HepG2 (cell line): ENCODE data around the gene CCDC183. TPM values are rescaled to one million over a fixed set of nuclear protein-coding genes. Genes with fewer than 3 reads are reported as not detected.
A peak's percentile ranks its signal among the peaks of the same experiment; 100 is the strongest.

Experiments used
- ATAC-seq: fragments of 200-7000 bp; cut with Tn5 transposase; 3 replicates; pipeline ENCODE4 v1.9.1; 2020; ENCODE audit warnings: mild to moderate bottlenecking, moderate library complexity
- BruUV-seq: library from RNA; stranded (reverse); fragments of 400-500 nt; replicated peaks from 2 replicates; lab custom pipeline; 2021; lab: Mats Ljungman, UMichigan
- CTCF ChIA-PET: fragments of 300-600 bp; formaldehyde crosslinking; extraction: SDS; loops from one replicate; lab custom pipeline; 2021; ENCODE audit warnings: low total read pairs, inconsistent platforms, low intra/inter-chr PET ratio; lab: Yijun Ruan, JAX
- POLR2A ChIA-PET: fragments of 350-600 bp; sonication (Branson Sonifier 250); formaldehyde crosslinking; loops from one replicate; lab custom pipeline; 2020; ENCODE audit warnings: antibody characterized with exemption, inconsistent platforms; lab: Yijun Ruan, JAX
- DNase-seq: peaks from one replicate; pipeline ENCODE4 v3.0.0-alpha.2; 2015; ENCODE audit warnings: low spot score
- FAIRE-seq: peaks from 3 replicates; lab custom pipeline; 2011; peaks lifted over from hg19 to GRCh38; lab: Jason Lieb, UNC
- H2AFZ ChIP-seq: one replicate; pipeline ENCODE4 v1.6.1; 2011; ENCODE audit warnings: low read length, inconsistent platforms
- H3K27ac ChIP-seq: fragments of 300-600 bp; 3 replicates; pipeline ENCODE4 v1.8.0; 2011; ENCODE audit warnings: mixed run types, mild to moderate bottlenecking, mixed read lengths, low read length, inconsistent platforms; ENCODE audit not compliant: insufficient read depth; ENCODE audit errors: extremely low read length
- H3K27me3 ChIP-seq, 2 experiments: fragments of 200-600 bp in 1 of 2; 2 replicates in 1 of 2; 3 replicates in 1 of 2; pipeline versions ENCODE4 v1.6.0 to v1.8.0; 2011; ENCODE audit warnings: low read length in 2 of 2, mild to moderate bottlenecking in 2 of 2, moderate library complexity in 2 of 2, inconsistent platforms in 1 of 2; ENCODE audit not compliant: insufficient read depth in 2 of 2, control insufficient read depth in 1 of 2
- H3K36me3 ChIP-seq, 2 experiments: fragments of 200-600 bp in 1 of 2; replicated peaks in 1 of 2; 2 replicates in 1 of 2; 3 replicates in 1 of 2; pipeline versions ENCODE4 v1.5.1 to v1.8.0; 2011; ENCODE audit warnings: low read length in 2 of 2, inconsistent platforms in 1 of 2; ENCODE audit not compliant: insufficient read depth in 2 of 2, control insufficient read depth in 1 of 2
- H3K4me1 ChIP-seq: 2 replicates; pipeline ENCODE4 v1.5.1; 2012; ENCODE audit warnings: low read length, inconsistent platforms; ENCODE audit not compliant: insufficient read depth
- H3K4me2 ChIP-seq: 2 replicates; pipeline ENCODE4 v1.6.0; 2011; ENCODE audit warnings: low read depth, low read length, inconsistent platforms
- H3K4me3 ChIP-seq, 3 experiments: fragments of 200-600 bp in 1 of 3; sonication (generic), shearing (Covaris generic) in 1 of 3; replicated peaks in 1 of 3; 2 replicates each; pipeline ENCODE4 v1.5.1; 2011 to 2016; ENCODE audit warnings: low read length in 3 of 3, inconsistent platforms in 2 of 3, low read depth in 2 of 3, mild to moderate bottlenecking in 2 of 3, control low read depth in 1 of 3, mixed read lengths in 1 of 3; ENCODE audit not compliant: insufficient read depth in 1 of 3
- H3K79me2 ChIP-seq: one replicate; pipeline ENCODE4 v1.6.1; 2011; ENCODE audit warnings: low read length, inconsistent platforms; ENCODE audit not compliant: insufficient read depth
- H3K9ac ChIP-seq: 2 replicates; pipeline ENCODE4 v1.6.0; 2011; ENCODE audit warnings: mild to moderate bottlenecking, low read depth, low read length, inconsistent platforms; ENCODE audit not compliant: insufficient read depth
- H3K9me3 ChIP-seq: 2 replicates; pipeline ENCODE4 v1.5.1; 2012; ENCODE audit warnings: mild to moderate bottlenecking, low read length
- H4K20me1 ChIP-seq: 2 replicates; pipeline ENCODE4 v1.6.0; 2011; ENCODE audit warnings: inconsistent platforms, mild to moderate bottlenecking, low read length, moderate library complexity; ENCODE audit not compliant: insufficient read depth
- AGO2 ChIP-seq: fragments of 200-400 bp; formaldehyde crosslinking; optimal IDR thresholded peaks from 2 replicates; pipeline ENCODE3; 2017; ENCODE audit warnings: mild to moderate bottlenecking, low read depth, low read length, moderate library complexity
- ATAD3A ChIP-seq: sonication (generic); formaldehyde crosslinking; IDR thresholded peaks from 2 replicates; pipeline ENCODE4 v1.4.0; 2020; ENCODE audit warnings: missing genetic modification reagents
- NCOR1 ChIP-seq: fragments of 200-600 bp; sonication (generic); IDR thresholded peaks from 2 replicates; pipeline ENCODE4 v1.7.0; 2017; ENCODE audit warnings: antibody characterized with exemption, low read length, borderline replicate concordance
- NFATC3 ChIP-seq: sonication (generic); formaldehyde crosslinking; IDR thresholded peaks from 2 replicates; pipeline ENCODE4 v1.5.1; 2020; ENCODE audit warnings: mild to moderate bottlenecking, missing genetic modification reagents
- POLR2AphosphoS5 ChIP-seq: IDR thresholded peaks from 2 replicates; pipeline ENCODE4 v1.6.1; 2012; ENCODE audit warnings: low read depth, low read length
- POLR2G ChIP-seq: fragments of 200-400 bp; formaldehyde crosslinking; IDR thresholded peaks from 2 replicates; pipeline ENCODE4 v1.6.1; 2018; ENCODE audit warnings: mild to moderate bottlenecking, low read depth, low read length, moderate library complexity
- RBFOX2 ChIP-seq: fragments of 200-400 bp; formaldehyde crosslinking; IDR thresholded peaks from 2 replicates; pipeline ENCODE4 v1.6.1; 2017; ENCODE audit warnings: low read depth, mild to moderate bottlenecking, low read length
- RBM22 ChIP-seq: fragments of 200-400 bp; formaldehyde crosslinking; optimal IDR thresholded peaks from 2 replicates; pipeline ENCODE3; 2017; ENCODE audit warnings: mild to moderate bottlenecking, low read length, moderate library complexity
- RFX1 ChIP-seq: fragments of 450-650 bp; IDR thresholded peaks from 2 replicates; pipeline ENCODE4 v1.6.1; 2017
- ZNF530 ChIP-seq: sonication (generic); formaldehyde crosslinking; IDR thresholded peaks from 2 replicates; pipeline ENCODE4 v1.5.0; 2020; ENCODE audit warnings: low read depth, mild to moderate bottlenecking, missing genetic modification reagents
- ZNF703 ChIP-seq: sonication (generic); formaldehyde crosslinking; IDR thresholded peaks from 2 replicates; pipeline ENCODE4 v1.5.1; 2020; ENCODE audit warnings: missing genetic modification reagents, mild to moderate bottlenecking, moderate library complexity, borderline replicate concordance
- WGBS: methylation state at CpG from one replicate; pipeline ENCODE4 v1.1.6; 2017; ENCODE audit warnings: low lambda C conversion rate; 5-methylcytosine and 5-hydroxymethylcytosine counted together
- in situ Hi-C: cut with HindIII; loops from 2 replicates; pipeline ENCODE4 v1.10.0; 2017; ENCODE audit warnings: low pct_unique_long_range_greater_than_20kb; ENCODE audit not compliant: extremely low pct_ligation_motif_present
- intact Hi-C: fragments of 100-400 bp; cut with micrococcal nuclease; formaldehyde crosslinking; loops from one replicate; pipeline ENCODE4 v1.10.0; 2022; ENCODE audit not compliant: unreplicated experiment
- polyA plus RNA-seq, 8 experiments: library from polyadenylated mRNA; depleted of rRNA in 3 of 8; stranded (reverse) in 7 of 8; unstranded in 1 of 8; fragments of >200 nt; fragmentation: Illumina TruSeq in 4 of 8; extraction: Trizol in 4 of 8; gene quantifications; 2 replicates each; pipeline versions ENCODE4 v1.2.1 to v1.2.3, GENCODE V29; 2011 to 2016; ENCODE audit warnings: low read depth in 4 of 8, missing spikeins in 1 of 8, mixed read lengths in 1 of 8; ENCODE audit not compliant: insufficient read depth in 1 of 8
- total RNA-seq, 5 experiments: library from RNA; depleted of rRNA; stranded (reverse); fragments of >200 nt; fragmentation: Illumina TruSeq; extraction: Trizol; gene quantifications; 2 replicates each; pipeline ENCODE4 v1.2.3, GENCODE V29; 2016; ENCODE audit warnings: low read depth in 1 of 5
- TF ChIP-seq, protein P1 (sequence below): sonication (generic); formaldehyde crosslinking; IDR thresholded peaks from 2 replicates; pipeline ENCODE4 v1.9.0; 2022; ENCODE audit warnings: low read depth, missing genetic modification reagents
- TF ChIP-seq, protein P2 (sequence below): sonication (generic); formaldehyde crosslinking; IDR thresholded peaks from 2 replicates; pipeline ENCODE4 v1.8.1; 2022; ENCODE audit warnings: low read depth, mild to moderate bottlenecking, missing genetic modification reagents

The CCDC183 gene
- total and polyA plus RNA-seq, 2 of the 13 experiments (the other 11 are each of a cell fraction or from before 2014, with no cell fraction given), result 5.0 to 66.4 TPM

DNA sequence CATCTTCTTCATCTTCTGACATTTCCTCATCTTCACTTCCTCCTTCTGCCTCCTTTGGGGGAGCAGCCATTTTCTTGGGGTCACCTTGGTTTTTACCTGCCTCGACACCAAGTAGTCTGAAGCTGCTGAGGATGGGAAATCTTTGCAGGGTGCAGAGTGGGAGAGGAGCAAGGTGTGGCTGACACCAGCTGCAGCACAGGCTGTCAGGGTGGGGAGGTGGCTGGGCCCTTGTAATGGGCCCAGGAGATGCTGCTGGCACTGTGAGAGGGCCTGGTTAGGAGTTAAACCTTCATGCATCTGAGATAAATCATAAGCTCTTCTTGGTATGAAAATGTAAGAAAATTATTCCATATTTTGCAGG is 19.3 kb downstream of the CCDC183 start:
- TF ChIP-seq POLR2AphosphoS5 (0 out of 2 replicates have a peak, but pooled peaks have one; percentile 23), NCOR1 (no peak), NFATC3 (no peak), ZNF530 (CRISPR knock-in tag) (no peak), POLR2G (peak; percentile 9; the same call in 1 of the 2 replicates), RBM22 (peak; percentile 68)
- TF ChIP-seq, all 625 proteins: peak for 3
- no peaks in the 10 kb centered on the region for H3K9me3 ChIP-seq
- intact Hi-C loops (no loop called here), in situ Hi-C loops (no loop called here)
- peak; percentile 26; the same call in 1 of the 3 replicates for ATAC-seq
- BruUV-seq, result no TSS peak
- no peak for DNase-seq
- H4K20me1 ChIP-seq, result no peaks in the 10 kb centered on the region; the same call in 1 of the 2 replicates
- ChIA-PET CTCF (no interaction called here), POLR2A (interaction anchor here (1.0 kb wide), 1 partner anchor 15 kb away, joined by 4 read pairs; no protein-coding TSS in a partner anchor)
- H2AFZ ChIP-seq, result no peak overlapping the region
- peaks cover 35% of the 10 kb centered on the region for H3K4me1 ChIP-seq
- no peak overlapping the region for H3K9ac ChIP-seq
- H3K4me3 ChIP-seq, result no peak overlapping the region
- no peak for FAIRE-seq
- no peak overlapping the region for H3K27ac ChIP-seq
- WGBS, result 43% methylated on average over 1 of the region's 1 CpG
- peaks cover 46% of the 10 kb centered on the region for H3K79me2 ChIP-seq
- peaks cover 2 to 28% of the 10 kb centered on the region in 2 experiments; a peak in 4 of 5 replicates for H3K36me3 ChIP-seq
- no peak overlapping the region for H3K4me2 ChIP-seq
- no peaks in the 10 kb centered on the region for H3K27me3 ChIP-seq

DNA sequence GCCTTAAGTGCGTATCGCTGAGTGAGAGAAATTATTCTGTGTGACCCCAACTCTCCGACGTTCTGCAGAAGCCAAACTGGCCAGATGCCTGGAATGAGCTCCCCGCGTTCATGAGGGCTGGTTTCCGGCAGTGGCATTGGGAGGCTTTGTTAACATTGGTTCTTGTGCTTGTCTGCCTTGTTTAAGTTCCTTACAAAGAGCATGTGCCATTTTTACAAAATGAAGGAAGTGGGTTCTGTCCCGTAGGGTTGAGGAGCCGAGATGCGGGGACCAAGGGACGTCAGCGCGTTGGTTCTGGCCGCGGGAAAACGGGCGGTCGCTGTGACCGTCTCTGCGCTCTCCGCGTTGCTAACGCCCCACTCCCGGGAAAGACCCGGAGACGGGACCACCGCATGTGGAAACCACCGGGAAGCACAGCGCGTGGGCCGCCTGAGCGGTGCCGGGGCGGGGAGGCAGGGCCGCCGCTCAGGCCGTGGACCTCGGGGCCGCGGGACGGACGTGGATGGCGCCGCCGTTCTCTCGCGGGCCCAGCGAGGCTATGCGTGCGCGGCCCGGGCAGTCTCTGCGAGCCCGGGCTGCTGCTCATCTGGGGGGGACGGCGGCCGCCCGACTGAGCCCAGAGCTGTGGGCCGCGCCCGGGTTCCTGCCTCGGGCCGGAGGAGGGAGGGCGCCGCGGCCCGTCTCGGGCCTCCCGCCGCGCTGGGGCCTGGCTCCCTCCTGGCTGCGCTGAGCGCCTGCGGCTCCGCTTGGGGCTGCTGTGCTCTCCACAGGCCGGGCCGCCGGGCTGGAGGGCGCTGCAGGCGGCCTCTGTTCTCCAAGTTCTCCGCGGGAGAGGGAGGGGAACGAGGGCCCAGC is 25.1 kb downstream of the CCDC183 start:
- Histone ChIP-seq H2AFZ (no peak overlapping the region), H4K20me1 (no peaks in the 10 kb centered on the region), H3K9ac (no peak overlapping the region), H3K79me2 (peaks cover 17% of the 10 kb centered on the region), H3K4me1 (peaks cover 14% of the 10 kb centered on the region), H3K36me3 (peaks cover 20 to 38% of the 10 kb centered on the region in 2 experiments; a peak in 4 of 5 replicates), H3K27me3 (no peaks in the 10 kb centered on the region), H3K4me3 (no peak overlapping the region), H3K4me2 (no peak overlapping the region), H3K9me3 (no peaks in the 10 kb centered on the region), H3K27ac (no peak overlapping the region)
- TF ChIP-seq, protein P1, sequence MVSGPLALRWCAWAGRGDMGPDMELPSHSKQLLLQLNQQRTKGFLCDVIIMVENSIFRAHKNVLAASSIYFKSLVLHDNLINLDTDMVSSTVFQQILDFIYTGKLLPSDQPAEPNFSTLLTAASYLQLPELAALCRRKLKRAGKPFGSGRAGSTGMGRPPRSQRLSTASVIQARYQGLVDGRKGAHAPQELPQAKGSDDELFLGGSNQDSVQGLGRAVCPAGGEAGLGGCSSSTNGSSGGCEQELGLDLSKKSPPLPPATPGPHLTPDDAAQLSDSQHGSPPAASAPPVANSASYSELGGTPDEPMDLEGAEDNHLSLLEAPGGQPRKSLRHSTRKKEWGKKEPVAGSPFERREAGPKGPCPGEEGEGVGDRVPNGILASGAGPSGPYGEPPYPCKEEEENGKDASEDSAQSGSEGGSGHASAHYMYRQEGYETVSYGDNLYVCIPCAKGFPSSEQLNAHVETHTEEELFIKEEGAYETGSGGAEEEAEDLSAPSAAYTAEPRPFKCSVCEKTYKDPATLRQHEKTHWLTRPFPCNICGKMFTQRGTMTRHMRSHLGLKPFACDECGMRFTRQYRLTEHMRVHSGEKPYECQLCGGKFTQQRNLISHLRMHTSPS (CRISPR knock-in tag), result no peak
- TF ChIP-seq RFX1, result no peak
- TF ChIP-seq, protein P2, sequence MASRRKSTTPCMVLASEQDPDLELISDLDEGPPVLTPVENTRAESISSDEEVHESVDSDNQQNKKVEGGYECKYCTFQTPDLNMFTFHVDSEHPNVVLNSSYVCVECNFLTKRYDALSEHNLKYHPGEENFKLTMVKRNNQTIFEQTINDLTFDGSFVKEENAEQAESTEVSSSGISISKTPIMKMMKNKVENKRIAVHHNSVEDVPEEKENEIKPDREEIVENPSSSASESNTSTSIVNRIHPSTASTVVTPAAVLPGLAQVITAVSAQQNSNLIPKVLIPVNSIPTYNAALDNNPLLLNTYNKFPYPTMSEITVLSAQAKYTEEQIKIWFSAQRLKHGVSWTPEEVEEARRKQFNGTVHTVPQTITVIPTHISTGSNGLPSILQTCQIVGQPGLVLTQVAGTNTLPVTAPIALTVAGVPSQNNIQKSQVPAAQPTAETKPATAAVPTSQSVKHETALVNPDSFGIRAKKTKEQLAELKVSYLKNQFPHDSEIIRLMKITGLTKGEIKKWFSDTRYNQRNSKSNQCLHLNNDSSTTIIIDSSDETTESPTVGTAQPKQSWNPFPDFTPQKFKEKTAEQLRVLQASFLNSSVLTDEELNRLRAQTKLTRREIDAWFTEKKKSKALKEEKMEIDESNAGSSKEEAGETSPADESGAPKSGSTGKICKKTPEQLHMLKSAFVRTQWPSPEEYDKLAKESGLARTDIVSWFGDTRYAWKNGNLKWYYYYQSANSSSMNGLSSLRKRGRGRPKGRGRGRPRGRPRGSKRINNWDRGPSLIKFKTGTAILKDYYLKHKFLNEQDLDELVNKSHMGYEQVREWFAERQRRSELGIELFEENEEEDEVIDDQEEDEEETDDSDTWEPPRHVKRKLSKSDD, result 0 out of 2 replicates have a peak, but pooled peaks have one; percentile 27
- 0 out of 2 replicates have a peak, but pooled peaks have one; percentile 56 for TF ChIP-seq RBFOX2
- TF ChIP-seq ZNF703 (CRISPR knock-in tag), result no peak
- no peak for TF ChIP-seq ATAD3A (CRISPR knock-in tag)
- TF ChIP-seq AGO2, result peak; percentile 52
- TF ChIP-seq RBM22, result peak; percentile 36
- WGBS, result 98% methylated on average over 49 of the region's 83 CpGs
- DNase-seq (no peak), FAIRE-seq (no peak), ATAC-seq (no peak)
- intact Hi-C loops (no loop called here), in situ Hi-C loops (no loop called here)
- CTCF ChIA-PET, result no interaction called here
- BruUV-seq, result no TSS peak
- POLR2A ChIA-PET, result no interaction called here
